A549 (cell line): ENCODE results near the gene WDHD1. TPM values are rescaled to one million over a fixed set of nuclear protein-coding genes. Genes with fewer than 3 reads are reported as not detected.

Experiments
- ATAC-seq, 2 experiments: fragments of 200-7000 bp in 1 of 2; fragments of >200 bp in 1 of 2; cut with Nextera tagmentation in 1 of 2; cut with Tn5 transposase in 1 of 2; 3 replicates each; pipeline versions ENCODE4 v1.8.0 to v1.9.1; 2018 to 2020; ENCODE audit warnings: mild to moderate bottlenecking in 1 of 2, moderate library complexity in 1 of 2
- CTCF ChIA-PET: fragments of 300-600 bp; sonication (Branson Sonifier 250); formaldehyde crosslinking; extraction: SDS; loops from one replicate; lab custom pipeline; 2021; ENCODE audit warnings: antibody characterized with exemption, inconsistent platforms; lab: Yijun Ruan, JAX
- POLR2A ChIA-PET: fragments of 350-600 bp; formaldehyde crosslinking; extraction: SDS; loops from one replicate; lab custom pipeline; 2021; ENCODE audit warnings: antibody characterized with exemption, inconsistent platforms; lab: Yijun Ruan, JAX
- DNase-seq, 2 experiments: peaks; one replicate each; pipeline versions ENCODE4 v3.0.0 to v3.0.0-alpha.2; 2011 to 2016; ENCODE audit warnings: low read depth in 1 of 2, low spot score in 1 of 2
- FAIRE-seq: peaks from 2 replicates; lab custom pipeline; 2011; peaks lifted over from hg19 to GRCh38; lab: Jason Lieb, UNC
- H3K27ac ChIP-seq, 2 experiments: fragments of >200 bp; sonication (Bioruptor Twin); formaldehyde crosslinking; 3 replicates each; pipeline ENCODE4 v1.5.1; 2016 to 2017
- H3K4me1 ChIP-seq: fragments of >200 bp; sonication (Bioruptor Twin); formaldehyde crosslinking; 3 replicates; pipeline ENCODE4 v1.6.1; 2016
- H3K4me2 ChIP-seq: fragments of >200 bp; sonication (Bioruptor Twin); formaldehyde crosslinking; 3 replicates; pipeline ENCODE4 v1.6.1; 2016
- H3K4me3 ChIP-seq: fragments of >200 bp; sonication (Bioruptor Twin); formaldehyde crosslinking; 3 replicates; pipeline ENCODE4 v1.5.1; 2016
- H3K9me3 ChIP-seq: fragments of >200 bp; sonication (Bioruptor Twin); formaldehyde crosslinking; 3 replicates; pipeline ENCODE4 v1.6.1; 2016
- BCL3 ChIP-seq: fragments of >200 bp; sonication (Bioruptor Twin); formaldehyde crosslinking; IDR thresholded peaks from 3 replicates; pipeline ENCODE4 v1.6.1; 2016
- CBX2 ChIP-seq: fragments of 200-600 bp; sonication (generic); IDR thresholded peaks from 2 replicates; pipeline ENCODE4 v1.6.1; 2016; ENCODE audit warnings: low read depth, mild to moderate bottlenecking, borderline replicate concordance
- CEBPB ChIP-seq, 2 experiments: fragments of >200 bp in 1 of 2; sonication (Bioruptor Twin) in 1 of 2; formaldehyde crosslinking in 1 of 2; IDR thresholded peaks; 2 replicates each; pipeline ENCODE4 v1.6.1; 2012 to 2016
- CHD2 ChIP-seq: fragments of 150-350 bp; IDR thresholded peaks from 2 replicates; pipeline ENCODE4 v1.6.1; 2014; ENCODE audit warnings: low read length; ENCODE audit not compliant: partially characterized antibody
- GATA3 ChIP-seq: IDR thresholded peaks from 2 replicates; pipeline ENCODE4 v1.6.1; 2012; ENCODE audit warnings: borderline replicate concordance
- HOXB13 ChIP-seq: fragments of 250-450 bp; sonication (Bioruptor Pico); IDR thresholded peaks from 2 replicates; pipeline ENCODE4 v1.5.0; 2020; ENCODE audit warnings: low read depth, mild to moderate bottlenecking, moderate library complexity
- HOXB5 ChIP-seq: fragments of 250-450 bp; sonication (Bioruptor Pico); IDR thresholded peaks from 2 replicates; pipeline ENCODE4 v1.5.0; 2020; ENCODE audit warnings: mild to moderate bottlenecking, moderate library complexity
- JUN ChIP-seq, 2 experiments: fragments of >200 bp; sonication (Bioruptor Twin); formaldehyde crosslinking; IDR thresholded peaks; 2 replicates in 1 of 2; 3 replicates in 1 of 2; pipeline ENCODE4 v1.6.1; 2016 to 2017
- JUNB ChIP-seq: fragments of >200 bp; sonication (Bioruptor Twin); formaldehyde crosslinking; IDR thresholded peaks from 2 replicates; pipeline ENCODE4 v1.6.1; 2016
- MAX ChIP-seq: IDR thresholded peaks from 2 replicates; pipeline ENCODE4 v1.6.1; 2012
- MAZ ChIP-seq: fragments of 150-350 bp; IDR thresholded peaks from 2 replicates; pipeline ENCODE4 v1.6.1; 2014; ENCODE audit warnings: antibody characterized with exemption, low read depth, low read length, borderline replicate concordance
- MYC ChIP-seq: IDR thresholded peaks from 2 replicates; pipeline ENCODE4 v1.6.1; 2012; ENCODE audit warnings: mild to moderate bottlenecking, inconsistent platforms, low read length, improper control_type of control experiment, borderline replicate concordance
- NR3C1 ChIP-seq: fragments of >200 bp; sonication (Bioruptor Twin); formaldehyde crosslinking; IDR thresholded peaks from 3 replicates; pipeline ENCODE4 v1.6.1; 2017
- PHF8 ChIP-seq: fragments of 200-600 bp; sonication (generic); IDR thresholded peaks from 2 replicates; pipeline ENCODE4 v1.6.1; 2016; ENCODE audit warnings: low read depth, mild to moderate bottlenecking, antibody characterized with exemption, moderate library complexity, borderline replicate concordance
- POLR2A ChIP-seq: IDR thresholded peaks from 2 replicates; pipeline ENCODE4 v1.6.1; 2012; ENCODE audit warnings: mild to moderate bottlenecking, low read length
- POLR2AphosphoS2 ChIP-seq: conservative IDR thresholded peaks from 2 replicates; pipeline ENCODE4 v1.6.1; 2012; ENCODE audit warnings: low read length, improper control_type of control experiment, inconsistent platforms
- RCOR1 ChIP-seq: fragments of 150-350 bp; IDR thresholded peaks from 2 replicates; pipeline ENCODE4 v1.6.1; 2014; ENCODE audit warnings: antibody characterized with exemption, low read length, low read depth
- SMC3 ChIP-seq: fragments of >200 bp; sonication (Bioruptor Twin); formaldehyde crosslinking; IDR thresholded peaks from 3 replicates; pipeline ENCODE4 v1.6.1; 2018; ENCODE audit warnings: inconsistent platforms
- TFCP2L1 ChIP-seq: fragments of 250-450 bp; sonication (Bioruptor Pico); IDR thresholded peaks from 2 replicates; pipeline ENCODE4 v1.5.0; 2021; ENCODE audit warnings: mild to moderate bottlenecking
- USF2 ChIP-seq: fragments of 450-650 bp; IDR thresholded peaks from 2 replicates; pipeline ENCODE4 v1.6.1; 2014; ENCODE audit warnings: antibody characterized with exemption
- WGBS: methylation state at CpG from one replicate; pipeline ENCODE4 v1.1.6; 2017; ENCODE audit errors: missing lambda C conversion rate; 5-methylcytosine and 5-hydroxymethylcytosine counted together
- polyA minus RNA-seq: library from RNA; depleted of rRNA, polyadenylated mRNA; stranded (reverse); fragments of >200 nt; gene quantifications from 2 replicates; pipeline ENCODE4 v1.2.3, GENCODE V29; 2011; rRNA and poly(A)+ RNA removed
- polyA plus RNA-seq, 4 experiments: library from polyadenylated mRNA; depleted of rRNA in 3 of 4; stranded (reverse); fragments of >200 nt; fragmentation: RNase III in 1 of 4; extraction: RNeasy Plus Mini Kit Qiagen cat#74134 plus additional on column Dnase treatment in 1 of 4; gene quantifications; 2 replicates in 3 of 4; 3 replicates in 1 of 4; pipeline ENCODE4 v1.2.3, GENCODE V29; 2011 to 2017
- TF ChIP-seq, protein P1 (sequence below): fragments of >200 bp; sonication (Bioruptor Twin); formaldehyde crosslinking; IDR thresholded peaks from 2 replicates; pipeline ENCODE4 v1.6.1; 2016
- TF ChIP-seq, protein P2 (sequence below): IDR thresholded peaks from 2 replicates; pipeline ENCODE4 v1.6.1; 2012; ENCODE audit warnings: low read depth, borderline replicate concordance

The WDHD1 gene, protein sequence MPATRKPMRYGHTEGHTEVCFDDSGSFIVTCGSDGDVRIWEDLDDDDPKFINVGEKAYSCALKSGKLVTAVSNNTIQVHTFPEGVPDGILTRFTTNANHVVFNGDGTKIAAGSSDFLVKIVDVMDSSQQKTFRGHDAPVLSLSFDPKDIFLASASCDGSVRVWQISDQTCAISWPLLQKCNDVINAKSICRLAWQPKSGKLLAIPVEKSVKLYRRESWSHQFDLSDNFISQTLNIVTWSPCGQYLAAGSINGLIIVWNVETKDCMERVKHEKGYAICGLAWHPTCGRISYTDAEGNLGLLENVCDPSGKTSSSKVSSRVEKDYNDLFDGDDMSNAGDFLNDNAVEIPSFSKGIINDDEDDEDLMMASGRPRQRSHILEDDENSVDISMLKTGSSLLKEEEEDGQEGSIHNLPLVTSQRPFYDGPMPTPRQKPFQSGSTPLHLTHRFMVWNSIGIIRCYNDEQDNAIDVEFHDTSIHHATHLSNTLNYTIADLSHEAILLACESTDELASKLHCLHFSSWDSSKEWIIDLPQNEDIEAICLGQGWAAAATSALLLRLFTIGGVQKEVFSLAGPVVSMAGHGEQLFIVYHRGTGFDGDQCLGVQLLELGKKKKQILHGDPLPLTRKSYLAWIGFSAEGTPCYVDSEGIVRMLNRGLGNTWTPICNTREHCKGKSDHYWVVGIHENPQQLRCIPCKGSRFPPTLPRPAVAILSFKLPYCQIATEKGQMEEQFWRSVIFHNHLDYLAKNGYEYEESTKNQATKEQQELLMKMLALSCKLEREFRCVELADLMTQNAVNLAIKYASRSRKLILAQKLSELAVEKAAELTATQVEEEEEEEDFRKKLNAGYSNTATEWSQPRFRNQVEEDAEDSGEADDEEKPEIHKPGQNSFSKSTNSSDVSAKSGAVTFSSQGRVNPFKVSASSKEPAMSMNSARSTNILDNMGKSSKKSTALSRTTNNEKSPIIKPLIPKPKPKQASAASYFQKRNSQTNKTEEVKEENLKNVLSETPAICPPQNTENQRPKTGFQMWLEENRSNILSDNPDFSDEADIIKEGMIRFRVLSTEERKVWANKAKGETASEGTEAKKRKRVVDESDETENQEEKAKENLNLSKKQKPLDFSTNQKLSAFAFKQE
- 21.1 and 35.6 TPM in 2 replicates for polyA plus RNA-seq (2011; rRNA removed)
- polyA plus RNA-seq (2012; cell fraction: cytosol; rRNA removed): 5.8 and 6.0 TPM in 2 replicates
- polyA plus RNA-seq (2012; cell fraction: nucleus; rRNA removed): 3.5 and 3.9 TPM in 2 replicates
- polyA plus RNA-seq (2017; fragmentation: RNase III; extraction: RNeasy Plus Mini Kit Qiagen cat#74134 plus additional on column Dnase treatment): 14.4 to 16.3 TPM (median 16.0 TPM) in 3 replicates
- 17.9 and 19.7 TPM in 2 replicates for polyA minus RNA-seq

DNA sequence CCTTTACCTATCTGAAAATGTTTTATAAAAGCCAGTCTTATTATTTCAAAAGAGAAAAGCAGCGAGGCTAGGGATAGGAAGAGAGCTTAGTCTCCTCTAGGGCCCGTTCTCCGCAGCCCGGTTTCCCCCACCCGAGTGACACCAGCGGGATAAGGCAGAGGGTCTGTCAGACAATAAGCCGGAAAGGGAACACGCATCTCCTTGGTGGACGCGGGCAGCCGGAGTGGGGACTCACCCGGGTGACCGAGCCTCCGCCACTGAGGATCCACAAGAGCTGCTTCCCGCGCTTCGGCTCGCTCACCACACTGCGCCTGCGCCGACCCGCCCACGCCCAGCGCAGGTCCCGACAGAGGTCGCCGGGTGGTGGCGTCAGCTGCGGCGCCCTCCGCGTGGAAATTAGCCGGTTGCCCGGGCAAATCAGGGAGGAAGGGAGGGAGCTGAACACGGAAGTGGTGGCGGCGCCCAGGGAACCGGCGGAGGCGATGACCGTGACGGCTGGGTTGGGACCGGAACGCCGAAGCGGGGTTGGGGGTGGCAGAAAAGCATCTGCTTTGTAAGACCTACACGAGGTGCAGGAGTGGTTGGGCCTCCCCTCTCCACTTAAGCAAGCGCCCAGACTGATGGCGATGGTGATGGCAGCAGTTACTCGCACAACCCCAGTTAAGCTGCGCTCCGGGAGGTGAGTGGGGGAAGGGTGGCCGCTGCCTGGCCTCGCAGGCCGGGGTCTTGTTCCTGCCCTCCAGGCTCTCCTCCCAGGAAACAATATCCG lies at the start of gene WDHD1, which contains the start of gene SOCS4:
TSS of gene WDHD1 (minus strand) at position 307 of the 769 bp plus-strand sequence. CDS start 312 bp downstream, outside the sequence.
TSS of gene SOCS4 (plus strand) at position 444 of the 769 bp plus-strand sequence. CDS start 15,806 bp downstream, outside the sequence.
- Histone ChIP-seq H3K27ac (peak within 1 kb of the TSS; percentile 83 to 96), H3K4me2 (peak within 1 kb of the TSS; percentile 95), H3K4me3 (peak within 1 kb of the TSS; percentile 69), H3K4me1 (peaks cover 52% of the 10 kb centered on the region), H3K9me3 (no peaks in the 10 kb centered on the region)
- FAIRE-seq (no peak), DNase-seq (peak; percentile 81 to 96), ATAC-seq (peak; percentile 96 to 97)
- WGBS: under 1% methylated on average over 30 of the region's 56 CpGs
- ChIA-PET POLR2A (interaction anchor here (0.9 to 1.6 kb wide), 7 partner anchors 11 to 539 kb away, joined by 3 to 43 read pairs (median 3); partner anchors contain the start of gene MAPK1IP1L), CTCF (interaction anchor here (0.7 to 2.5 kb wide), 6 partner anchors 15 to 138 kb away, joined by 3 to 18 read pairs (median 5); partner anchors contain the start of gene MAPK1IP1L)
- TF ChIP-seq USF2 (peak; percentile 25; the same call in 1 of the 2 replicates), POLR2A (peak; percentile 75), MAZ (0 out of 2 replicates have a peak, but pooled peaks have one; percentile 10), NR3C1 (no peak), JUNB (no peak), JUN (IDR thresholded peaks at IDR 0.05) (peak; percentile 77 to 88; a peak in 4 of 5 replicates), BCL3 (peak; percentile 47; the same call in 1 of the 3 replicates), POLR2AphosphoS2 (no peak), HOXB13 (CRISPR knock-in tag) (no peak), PHF8 (peak; percentile 94), HOXB5 (CRISPR knock-in tag) (no peak), CBX2 (no peak), MYC (peak; percentile 83), GATA3 (0 out of 2 replicates have a peak, but pooled peaks have one; percentile 14), RCOR1 (no peak), SMC3 (no peak), CEBPB (IDR thresholded peaks at IDR 0.05) (no peak), CHD2 (peak; percentile 14), TFCP2L1 (CRISPR knock-in tag) (0 out of 2 replicates have a peak, but pooled peaks have one; percentile 2), MAX (peak; percentile 95)
- TF ChIP-seq, protein P1, sequence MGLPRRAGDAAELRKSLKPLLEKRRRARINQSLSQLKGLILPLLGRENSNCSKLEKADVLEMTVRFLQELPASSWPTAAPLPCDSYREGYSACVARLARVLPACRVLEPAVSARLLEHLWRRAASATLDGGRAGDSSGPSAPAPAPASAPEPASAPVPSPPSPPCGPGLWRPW: no peak
- TF ChIP-seq, protein P2, sequence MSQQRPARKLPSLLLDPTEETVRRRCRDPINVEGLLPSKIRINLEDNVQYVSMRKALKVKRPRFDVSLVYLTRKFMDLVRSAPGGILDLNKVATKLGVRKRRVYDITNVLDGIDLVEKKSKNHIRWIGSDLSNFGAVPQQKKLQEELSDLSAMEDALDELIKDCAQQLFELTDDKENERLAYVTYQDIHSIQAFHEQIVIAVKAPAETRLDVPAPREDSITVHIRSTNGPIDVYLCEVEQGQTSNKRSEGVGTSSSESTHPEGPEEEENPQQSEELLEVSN: peak; percentile 98
